ENCODE measurements around the gene COL4A1.

COL4A1 gene

DNA sequence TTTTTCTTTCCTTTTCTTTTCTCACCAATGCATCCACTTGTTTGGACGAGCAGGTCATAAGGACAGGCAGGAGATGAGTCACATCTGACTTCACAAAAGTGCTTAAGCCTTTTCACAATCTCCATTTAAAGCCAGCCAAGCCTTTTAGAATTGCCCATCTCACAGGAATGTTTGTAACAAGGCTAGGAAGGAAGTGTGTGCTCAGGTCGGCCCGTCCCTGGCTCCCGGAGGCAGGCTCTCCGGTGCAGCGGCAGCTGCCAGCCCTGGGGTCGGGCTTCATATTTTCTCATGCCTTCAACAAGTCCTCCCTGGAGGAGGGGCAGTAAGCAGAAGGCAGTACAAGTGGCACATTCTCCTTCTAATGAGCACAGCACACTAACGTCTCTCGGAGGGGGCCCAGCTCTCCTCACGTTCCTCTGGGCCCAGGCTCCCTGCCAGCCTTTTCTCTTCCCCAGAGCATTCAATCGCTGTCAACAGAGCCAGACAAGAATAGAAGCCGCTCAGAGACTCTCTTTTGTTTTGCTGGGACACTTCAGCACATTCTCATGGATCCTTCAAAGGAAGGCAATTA, 180.5 kb downstream of the COL4A1 start:
- DNase-seq, result no peak

- DNase-seq, result no peak
Measured at GRCh38 chr13:110125613-110126272, 181.2 kb downstream of the COL4A1 start.

- no peak for DNase-seq
Measured at GRCh38 chr13:110125157-110125556, 181.8 kb downstream of the COL4A1 start.

DNA sequence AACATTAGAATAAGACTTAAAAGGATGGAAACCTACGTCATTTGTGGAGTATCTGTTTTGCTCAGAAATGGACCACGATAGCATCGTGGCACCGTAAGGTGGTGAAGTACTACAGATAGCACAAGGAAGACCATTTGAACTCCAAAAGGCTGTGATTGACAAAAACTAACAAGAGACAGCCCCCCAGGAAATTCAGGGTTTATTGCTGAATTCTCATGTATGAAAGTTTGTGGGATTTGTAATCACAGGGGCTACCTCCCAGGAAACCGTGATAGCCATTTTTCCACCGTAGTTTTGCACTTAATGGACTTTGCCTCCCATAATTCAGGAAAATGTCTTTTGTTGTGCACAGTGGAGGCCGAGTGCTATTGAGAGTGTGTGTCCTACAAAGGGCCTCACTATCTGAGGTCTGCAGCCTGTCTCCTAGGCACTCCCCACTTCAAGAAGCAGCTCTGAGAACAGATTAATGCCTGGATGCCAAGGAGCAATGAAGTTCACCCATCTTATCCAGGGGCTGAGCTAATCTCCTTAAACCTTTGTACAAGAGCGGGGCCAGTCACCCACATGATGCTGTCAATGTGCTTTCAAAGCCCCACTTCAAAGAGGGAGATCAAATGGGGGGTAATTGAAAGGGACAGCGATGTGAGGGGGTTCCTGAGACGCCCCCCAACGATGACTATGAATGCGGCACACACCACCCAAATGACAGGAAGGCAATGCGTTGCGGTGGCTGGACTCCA, 182.6 kb downstream of the COL4A1 start:
- DNase-seq, result no peak

DNA sequence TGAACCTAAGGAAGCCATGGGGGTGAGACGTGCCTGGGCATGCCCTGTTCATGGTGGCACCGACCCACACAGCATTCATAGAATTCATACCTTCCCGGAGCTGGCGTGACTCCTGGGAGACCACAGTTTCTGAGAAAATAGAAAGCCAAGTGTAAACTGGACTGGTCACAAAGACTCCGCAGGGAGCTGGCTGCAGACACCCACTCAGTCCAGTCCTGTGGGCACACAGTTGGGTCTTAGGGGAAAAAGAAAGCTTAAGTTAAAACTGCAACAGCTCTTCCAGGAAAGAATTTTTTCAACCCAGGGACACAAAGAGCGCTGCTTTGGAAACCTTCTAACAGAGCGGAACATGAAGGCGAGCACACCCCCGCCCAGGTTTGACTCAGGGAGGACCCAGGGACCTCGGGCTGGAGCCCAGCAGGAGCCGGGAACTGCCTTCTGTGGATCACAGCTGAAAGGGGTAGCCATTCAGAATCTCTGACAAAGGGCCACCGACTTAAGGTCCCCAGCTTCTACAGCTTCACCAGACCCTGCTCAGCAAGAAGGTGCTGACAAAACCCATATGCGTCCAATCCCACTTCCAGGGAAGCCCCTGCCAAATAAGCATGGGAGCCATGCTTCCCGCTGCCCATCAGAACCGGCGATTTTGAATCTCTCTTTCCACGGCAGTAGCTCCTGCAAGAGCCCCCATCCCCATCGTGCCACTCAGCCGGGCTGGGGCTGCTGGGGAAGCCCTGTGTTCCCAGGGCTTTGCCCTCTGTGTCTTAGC, 183.7 kb downstream of the COL4A1 start:
- no peak for DNase-seq

DNA sequence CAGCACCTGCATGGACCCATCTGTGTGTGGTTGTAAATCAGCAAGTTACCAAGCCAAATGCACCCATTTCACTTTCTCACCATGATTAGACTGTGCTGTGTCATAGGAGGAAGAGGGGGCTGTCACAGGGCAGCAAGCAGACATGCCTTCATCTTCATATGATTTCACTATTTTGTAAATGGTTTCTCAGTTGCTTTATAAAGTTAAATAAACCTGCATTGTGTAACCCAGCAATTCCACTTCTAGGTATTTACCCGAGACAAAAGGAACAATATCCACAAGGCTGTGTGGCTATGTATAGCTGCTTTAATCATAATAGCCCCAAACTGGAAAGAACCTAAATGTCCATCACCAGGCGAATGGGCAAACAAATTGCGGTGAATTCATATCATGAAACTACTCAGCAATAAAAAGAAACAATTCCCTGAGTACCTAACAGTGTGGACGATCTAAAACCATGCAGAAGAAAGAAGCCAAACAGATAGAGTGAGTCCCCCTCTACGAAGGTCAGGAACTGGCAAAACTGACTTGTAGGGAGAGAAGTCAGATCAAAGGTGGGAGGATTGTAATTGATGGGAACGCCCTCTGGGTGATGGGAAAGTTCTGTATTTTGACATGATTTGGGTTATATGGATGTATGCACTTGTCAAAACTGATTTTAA, 185.4 kb downstream of the COL4A1 start:
- DNase-seq, result no peak

GRCh38 chr13:110119935-110120905, 186.7 kb downstream of the COL4A1 start:
- DNase-seq, result no peak

DNA sequence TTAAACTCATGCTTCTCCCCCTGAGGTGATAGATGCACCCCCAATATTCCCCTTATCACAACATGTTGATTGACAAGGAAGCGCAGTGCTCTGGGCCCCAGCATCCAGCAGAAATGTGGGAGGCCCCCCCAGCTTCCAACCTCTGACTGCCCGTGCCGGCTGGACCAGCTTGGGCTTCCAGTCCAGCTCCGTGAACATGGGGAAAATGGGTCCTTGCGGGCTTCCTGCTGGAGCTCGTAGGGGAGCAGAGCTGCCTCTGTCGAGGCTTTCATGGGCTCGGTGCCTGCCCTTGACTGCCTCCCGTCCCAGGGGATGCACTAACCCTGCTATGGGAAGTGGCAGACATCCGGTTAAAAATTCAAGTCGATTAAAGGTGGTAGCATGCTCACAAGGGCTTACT, 188.9 kb downstream of the COL4A1 start:
- no peak for DNase-seq

DNA sequence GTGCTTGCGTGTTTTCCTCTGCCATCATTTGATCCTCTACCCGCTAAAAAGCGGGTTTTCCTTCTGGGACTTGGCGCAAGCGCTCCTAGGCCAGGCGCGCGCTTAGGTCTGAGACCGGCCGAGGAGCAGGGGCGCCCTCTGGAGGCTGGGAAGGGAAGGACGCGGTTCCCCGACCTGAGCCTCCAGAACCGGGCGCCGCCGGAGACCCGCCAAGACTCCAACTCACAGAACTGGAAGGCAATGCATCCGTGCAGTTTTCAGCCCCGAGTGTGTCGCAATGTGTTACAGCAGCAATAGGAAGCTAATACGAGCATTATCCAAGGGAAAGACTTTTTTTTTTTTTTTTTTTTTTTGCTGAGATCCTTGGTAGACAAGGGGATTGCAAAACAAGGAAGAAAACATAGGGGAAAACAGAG, 190.9 kb downstream of the COL4A1 start:
- peak; percentile 21 for DNase-seq

- no peak for DNase-seq
Measured at GRCh38 chr13:110115591-110115990, 191.4 kb downstream of the COL4A1 start.

GRCh38 chr13:110114316-110114715, 192.6 kb downstream of the COL4A1 start:
- no peak for DNase-seq

DNA sequence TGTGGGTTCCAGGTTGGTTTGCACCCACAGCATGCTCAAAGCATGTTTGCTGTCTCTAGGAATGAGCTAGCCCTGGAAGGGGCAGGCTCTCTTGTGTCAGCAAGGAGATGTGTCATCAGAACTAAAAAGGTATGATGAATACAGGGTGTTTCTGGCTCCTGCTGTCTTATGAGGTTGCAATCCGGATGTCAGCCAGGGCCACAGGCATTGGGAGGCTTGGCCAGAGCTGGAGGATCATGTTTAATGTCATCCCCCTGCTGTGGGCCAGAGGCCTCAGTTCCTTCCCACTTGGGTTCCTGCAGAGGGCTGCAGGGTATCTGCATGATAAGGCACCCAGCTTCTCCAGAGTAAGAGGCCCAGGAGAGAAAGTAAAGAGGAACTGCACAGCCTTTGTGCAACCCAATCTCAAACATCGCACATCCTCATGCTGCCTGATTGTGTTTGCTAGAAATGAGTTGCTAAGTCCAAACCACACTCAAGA, 193.6 kb downstream of the COL4A1 start:
- DNase-seq, result no peak

DNA sequence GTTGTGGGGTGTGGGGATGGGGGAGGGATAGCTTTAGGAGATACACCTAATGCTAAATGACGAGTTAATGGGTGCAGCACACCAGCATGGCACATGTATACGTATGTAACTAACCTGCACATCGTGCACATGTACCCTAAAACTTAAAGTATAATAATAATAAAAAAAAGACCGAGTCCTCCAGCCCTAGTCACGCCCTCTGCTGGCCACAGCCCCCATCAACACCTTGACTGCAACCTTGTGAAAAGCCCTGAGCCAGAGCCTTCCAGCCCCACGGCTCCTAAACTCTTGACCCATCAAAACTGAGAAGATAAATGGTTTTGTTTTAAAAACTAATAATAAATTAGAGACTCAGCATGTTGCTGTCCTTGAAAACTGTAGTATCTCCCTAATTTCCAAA, 194.6 kb downstream of the COL4A1 start:
- peak; percentile 2 for DNase-seq

DNA sequence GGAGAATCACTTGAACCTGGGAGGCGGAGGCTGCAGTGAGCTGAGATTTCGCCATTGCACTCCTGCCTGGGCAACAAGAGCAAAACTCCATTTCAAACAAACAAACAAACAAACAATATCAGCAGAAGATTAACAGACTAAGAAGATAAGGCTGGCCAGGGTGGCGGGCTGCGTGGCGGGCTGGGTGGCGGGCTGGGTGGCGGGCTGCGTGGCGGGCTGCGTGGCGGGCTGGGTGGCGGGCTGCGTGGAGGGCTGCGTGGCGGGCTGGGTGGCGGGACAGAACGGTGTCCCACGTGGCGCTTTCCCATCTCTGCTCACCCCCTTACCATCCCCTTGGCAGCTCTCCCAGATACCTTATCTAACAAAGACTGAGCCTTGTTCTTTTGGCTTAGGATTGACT, 196.2 kb downstream of the COL4A1 start:
- no peak for DNase-seq

- no peak for DNase-seq
Measured at GRCh38 chr13:110109910-110110309, 197.0 kb downstream of the COL4A1 start.

GRCh38 chr13:110109140-110109783, 197.7 kb downstream of the COL4A1 start:
- no peak for DNase-seq

- DNase-seq, result no peak
Measured at GRCh38 chr13:110108348-110109139, 198.4 kb downstream of the COL4A1 start.

GRCh38 chr13:110107568-110108347, 199.2 kb downstream of the COL4A1 start:
- DNase-seq, result no peak

DNA sequence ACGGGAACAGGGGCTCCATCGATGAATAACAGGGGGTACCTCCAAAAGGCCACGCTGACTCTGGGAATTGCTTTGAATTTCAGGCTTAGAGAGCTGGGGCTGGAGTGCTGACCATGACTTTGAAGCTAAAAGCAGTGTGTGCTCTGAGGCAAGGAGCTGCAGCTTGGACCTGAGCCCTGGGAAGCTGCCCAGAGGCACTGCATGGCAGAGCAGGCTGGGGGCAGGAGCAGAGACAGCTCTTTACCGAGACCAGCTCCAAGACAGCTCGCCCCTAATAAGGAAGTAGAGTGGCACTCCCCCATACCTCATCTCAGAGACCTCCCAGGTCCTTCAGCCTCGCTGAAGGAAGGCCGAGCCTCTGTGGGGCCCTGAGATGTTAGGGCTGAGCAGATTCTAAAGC, 200.2 kb downstream of the COL4A1 start:
- DNase-seq, result no peak

Measured in CD4-positive, alpha-beta T cell treated with Interleukin-10 for 1 hour (primary cell).